Sigmoid colon (tissue), 7 donors: ENCODE data around the gene ABLIM2. TPM values are rescaled to one million over a fixed set of nuclear protein-coding genes. Genes with fewer than 3 reads are reported as not detected.

ENCODE experiments used
- DNase-seq: peaks from one replicate; pipeline ENCODE4 v3.0.0-alpha.2; 2019
- H3K27ac ChIP-seq, 4 donors: fragments of 200-600 bp; sonication (generic); one replicate each; pipeline ENCODE4 v1.5.1; 2016 to 2019; ENCODE audit warnings: mild to moderate bottlenecking in 1 of 4
- H3K27me3 ChIP-seq, 3 donors: fragments of 200-600 bp; sonication (generic); one replicate each; pipeline ENCODE4 v1.5.1; 2019; ENCODE audit warnings: mild to moderate bottlenecking in 1 of 3
- H3K36me3 ChIP-seq, 4 donors: fragments of 200-600 bp; sonication (generic); one replicate each; pipeline ENCODE4 v1.5.1; 2016 to 2019
- H3K4me1 ChIP-seq, 4 donors: fragments of 200-600 bp; sonication (generic); one replicate each; pipeline ENCODE4 v1.5.1; 2017 to 2019
- H3K4me3 ChIP-seq, 4 donors: fragments of 200-600 bp; sonication (generic); one replicate each; pipeline ENCODE4 v1.5.1; 2017 to 2019; ENCODE audit warnings: mild to moderate bottlenecking in 2 of 4, moderate library complexity in 1 of 4
- H3K9me3 ChIP-seq, 4 donors: fragments of 200-600 bp in 3 of 4; sonication (generic) in 3 of 4; one replicate each; pipeline versions ENCODE4 v1.5.1 to v1.6.1; 2013 to 2019
- EP300 ChIP-seq, 4 donors: sonication (generic); formaldehyde crosslinking; IDR thresholded peaks; one replicate each; pipeline ENCODE4 v1.6.1; 2017; ENCODE audit warnings: antibody characterized with exemption in 4 of 4
- POLR2A ChIP-seq, 2 donors: fragments of 450-650 bp; IDR thresholded peaks; one replicate each; pipeline ENCODE4 v1.6.1; 2016; ENCODE audit warnings: antibody characterized with exemption in 2 of 2, mild to moderate bottlenecking in 2 of 2, moderate library complexity in 2 of 2
- POLR2AphosphoS5 ChIP-seq, 4 donors: sonication (generic); formaldehyde crosslinking; IDR thresholded peaks; one replicate each; pipeline ENCODE4 v1.6.1; 2017; ENCODE audit warnings: antibody characterized with exemption in 4 of 4
- WGBS, 2 donors: extraction: QIAGEN DNeasy Blood & Tissue Kit; methylation state at CpG; one replicate each; pipeline ENCODE4 v1.1.7; 2013; 5-methylcytosine and 5-hydroxymethylcytosine counted together
- intact Hi-C: fragments of 100-400 bp; cut with DNase I; formaldehyde crosslinking; loops from one replicate; pipeline ENCODE4 v1.15.1; 2023
- polyA plus RNA-seq, 3 donors: library from polyadenylated mRNA; stranded (reverse); fragments of 200-250 nt; gene quantifications; one replicate each; pipeline ENCODE4 v1.2.3, GENCODE V29; 2013
- total RNA-seq, 4 donors: library from RNA; depleted of rRNA; stranded (reverse); fragments of >200 nt; gene quantifications; one replicate each; pipeline ENCODE4 v1.1.0, GENCODE V29; 2016
- TF ChIP-seq, protein P1 (sequence below), 4 experiments: fragments of 450-650 bp in 3 of 4; fragments of 200-600 bp in 1 of 4; IDR thresholded peaks; one replicate each; pipeline ENCODE4 v1.5.1; 2016 to 2019; ENCODE audit warnings: antibody characterized with exemption in 4 of 4, mild to moderate bottlenecking in 3 of 4, moderate library complexity in 2 of 4
- donor health status: healthy with polysubstance abuse.
- donor health status: Bipolar disorder and iron deficiency.
- donor health status: healthy.

ABLIM2 gene
- total and polyA plus RNA-seq, 7 donors: 3.1 to 15.0 (median 7.4) TPM

DNA sequence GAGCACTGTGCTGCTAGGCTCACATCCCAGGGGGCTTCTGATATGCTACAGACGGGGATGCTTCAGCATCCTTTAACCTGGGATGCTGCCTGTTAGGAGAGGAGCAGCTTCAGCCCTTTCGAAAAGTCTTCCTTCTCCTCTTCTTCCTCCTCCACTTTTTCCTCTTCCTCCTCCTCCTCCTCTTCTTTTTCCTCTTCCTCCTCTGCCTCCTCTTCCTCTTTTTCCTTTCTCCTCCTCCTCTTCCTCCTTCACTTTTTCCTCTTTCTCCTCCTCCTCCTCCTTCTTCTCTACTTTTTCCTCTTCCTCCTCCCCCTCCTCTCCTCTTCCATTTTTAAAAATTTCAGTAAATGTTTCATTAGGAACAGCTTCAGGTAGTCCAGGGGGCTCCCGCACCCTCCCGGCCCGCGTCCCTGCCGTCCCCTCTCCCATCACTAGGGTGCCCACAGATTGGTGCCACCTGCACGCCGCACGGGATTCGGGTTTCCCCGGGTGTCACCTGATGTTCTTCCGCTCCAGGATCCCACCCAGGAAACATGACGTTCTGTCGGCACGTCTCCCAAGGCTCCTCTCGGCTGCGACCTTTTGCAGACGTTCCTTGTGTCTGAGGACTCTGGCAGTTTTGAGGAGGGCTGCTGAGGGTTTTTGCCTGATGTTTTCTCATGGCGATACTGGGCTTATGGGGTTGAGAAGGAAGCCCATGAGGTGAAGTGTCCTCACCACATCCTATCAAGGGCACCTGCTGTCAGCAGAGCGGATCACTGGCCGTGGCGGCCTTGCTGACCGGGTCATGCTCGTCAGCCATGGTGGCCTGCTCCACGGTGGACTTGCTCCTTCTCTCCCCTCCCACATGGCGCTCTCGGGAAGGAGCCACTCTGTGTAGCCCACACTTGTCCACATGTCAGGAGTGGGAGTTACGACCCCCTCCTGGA, 135.6 kb downstream of the ABLIM2 start:
- no peaks in the 10 kb centered on the region for H3K4me1 ChIP-seq
- H3K27ac ChIP-seq: no peak overlapping the region
- TF ChIP-seq EP300 (IDR thresholded peaks at IDR 0.05) (no peak), POLR2AphosphoS5 (IDR thresholded peaks at IDR 0.05) (no peak), POLR2A (IDR thresholded peaks at IDR 0.05) (no peak)
- TF ChIP-seq, protein P1, sequence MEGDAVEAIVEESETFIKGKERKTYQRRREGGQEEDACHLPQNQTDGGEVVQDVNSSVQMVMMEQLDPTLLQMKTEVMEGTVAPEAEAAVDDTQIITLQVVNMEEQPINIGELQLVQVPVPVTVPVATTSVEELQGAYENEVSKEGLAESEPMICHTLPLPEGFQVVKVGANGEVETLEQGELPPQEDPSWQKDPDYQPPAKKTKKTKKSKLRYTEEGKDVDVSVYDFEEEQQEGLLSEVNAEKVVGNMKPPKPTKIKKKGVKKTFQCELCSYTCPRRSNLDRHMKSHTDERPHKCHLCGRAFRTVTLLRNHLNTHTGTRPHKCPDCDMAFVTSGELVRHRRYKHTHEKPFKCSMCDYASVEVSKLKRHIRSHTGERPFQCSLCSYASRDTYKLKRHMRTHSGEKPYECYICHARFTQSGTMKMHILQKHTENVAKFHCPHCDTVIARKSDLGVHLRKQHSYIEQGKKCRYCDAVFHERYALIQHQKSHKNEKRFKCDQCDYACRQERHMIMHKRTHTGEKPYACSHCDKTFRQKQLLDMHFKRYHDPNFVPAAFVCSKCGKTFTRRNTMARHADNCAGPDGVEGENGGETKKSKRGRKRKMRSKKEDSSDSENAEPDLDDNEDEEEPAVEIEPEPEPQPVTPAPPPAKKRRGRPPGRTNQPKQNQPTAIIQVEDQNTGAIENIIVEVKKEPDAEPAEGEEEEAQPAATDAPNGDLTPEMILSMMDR (IDR thresholded peaks at IDR 0.05): no peak
- no peaks in the 10 kb centered on the region for H3K27me3 ChIP-seq
- WGBS, 2 donors: 91 to 92% methylated on average over 29 of the region's 29 CpGs
- intact Hi-C loops: no loop called here
- no peak overlapping the region for H3K4me3 ChIP-seq
- no peaks in the 10 kb centered on the region for H3K36me3 ChIP-seq
- no peak for DNase-seq
- H3K9me3 ChIP-seq: no peaks in the 10 kb centered on the region

DNA sequence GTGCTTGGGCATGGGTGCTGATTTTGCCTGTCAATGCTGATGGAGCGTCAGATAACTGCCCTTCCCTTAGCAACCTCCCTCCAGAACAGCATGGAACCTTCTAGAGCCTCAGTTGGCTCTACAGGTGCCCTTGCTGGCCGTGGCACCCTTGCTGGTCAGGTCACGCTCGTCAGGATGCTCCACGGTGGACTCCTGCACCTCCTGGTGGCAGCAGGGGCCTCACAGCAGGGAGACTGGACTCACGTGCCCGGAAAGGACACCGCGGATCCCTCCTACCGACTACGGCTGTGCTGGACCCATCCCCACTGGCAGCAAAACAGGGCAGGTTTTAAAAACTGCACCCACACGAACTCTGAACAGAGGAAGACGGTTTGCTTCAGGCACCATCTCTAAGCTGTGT, 136.8 kb downstream of the ABLIM2 start:
- WGBS, 2 donors: 80 to 83% methylated on average over 13 of the region's 13 CpGs
- H3K4me3 ChIP-seq: no peak overlapping the region
- DNase-seq: no peak
- no peaks in the 10 kb centered on the region for H3K4me1 ChIP-seq
- intact Hi-C loops: no loop called here
- H3K27ac ChIP-seq: no peak overlapping the region
- TF ChIP-seq POLR2A (IDR thresholded peaks at IDR 0.05) (no peak), EP300 (IDR thresholded peaks at IDR 0.05) (no peak), POLR2AphosphoS5 (IDR thresholded peaks at IDR 0.05) (no peak)
- TF ChIP-seq, protein P1 (IDR thresholded peaks at IDR 0.05): no peak
- H3K27me3 ChIP-seq: no peaks in the 10 kb centered on the region
- no peaks in the 10 kb centered on the region for H3K9me3 ChIP-seq
- no peaks in the 10 kb centered on the region for H3K36me3 ChIP-seq

DNA sequence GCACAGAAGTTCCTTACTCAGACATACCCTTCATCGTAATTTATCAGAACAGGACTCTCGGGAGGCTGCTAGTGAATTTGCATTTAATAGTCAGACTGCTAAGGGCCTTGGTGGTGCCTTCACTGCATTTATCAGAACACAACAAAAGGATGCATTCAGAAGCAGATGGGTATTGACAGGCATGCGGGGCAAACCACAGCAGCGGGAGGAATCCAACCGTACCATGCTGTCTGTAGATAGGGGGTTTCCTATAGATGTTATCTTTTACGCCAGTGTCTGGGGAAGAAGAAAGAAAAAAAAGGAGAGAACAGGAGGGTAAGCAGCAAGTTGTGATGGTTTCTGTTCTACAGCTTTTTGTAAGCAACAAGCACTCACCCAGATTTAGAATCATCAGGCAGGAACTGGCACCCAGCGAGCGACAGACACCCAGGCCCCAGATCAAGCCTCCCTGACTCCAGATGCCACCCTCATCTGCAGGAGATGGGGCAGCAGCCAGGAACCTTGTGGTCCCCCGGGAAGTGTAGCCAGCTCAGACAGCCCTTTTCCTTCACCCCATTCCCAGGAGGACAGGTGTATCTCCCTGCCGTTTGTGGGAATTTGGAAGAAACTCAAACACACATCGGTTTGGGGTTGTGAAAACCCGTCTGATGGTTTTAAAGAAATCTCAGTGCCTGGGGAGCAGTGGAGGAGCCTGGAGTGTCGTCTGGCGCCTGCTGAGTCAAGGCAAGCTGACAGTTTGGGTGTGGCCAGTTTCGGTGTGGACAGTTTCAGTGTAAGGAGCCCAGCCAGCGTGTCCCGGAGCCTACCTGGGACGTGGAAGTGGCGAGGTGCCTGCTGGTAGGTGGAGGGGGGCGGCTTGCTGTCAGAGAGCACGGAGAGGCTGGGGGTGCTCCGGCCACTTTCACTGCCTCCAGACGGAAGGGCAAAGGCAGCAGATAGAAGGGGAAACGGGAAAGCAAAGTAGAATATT, 138.9 kb downstream of the ABLIM2 start:
- H3K27ac ChIP-seq: no peak overlapping the region
- no peak for DNase-seq
- TF ChIP-seq EP300 (IDR thresholded peaks at IDR 0.05) (no peak), POLR2A (IDR thresholded peaks at IDR 0.05) (no peak), POLR2AphosphoS5 (IDR thresholded peaks at IDR 0.05) (no peak)
- TF ChIP-seq, protein P1 (IDR thresholded peaks at IDR 0.05): no peak
- no peaks in the 10 kb centered on the region for H3K27me3 ChIP-seq
- no peaks in the 10 kb centered on the region for H3K9me3 ChIP-seq
- 40 to 63% methylated on average over 24 of the region's 24 CpGs for WGBS, 2 donors
- intact Hi-C loops: no loop called here
- H3K36me3 ChIP-seq: no peaks in the 10 kb centered on the region
- H3K4me3 ChIP-seq: no peak overlapping the region
- no peaks in the 10 kb centered on the region for H3K4me1 ChIP-seq

DNA sequence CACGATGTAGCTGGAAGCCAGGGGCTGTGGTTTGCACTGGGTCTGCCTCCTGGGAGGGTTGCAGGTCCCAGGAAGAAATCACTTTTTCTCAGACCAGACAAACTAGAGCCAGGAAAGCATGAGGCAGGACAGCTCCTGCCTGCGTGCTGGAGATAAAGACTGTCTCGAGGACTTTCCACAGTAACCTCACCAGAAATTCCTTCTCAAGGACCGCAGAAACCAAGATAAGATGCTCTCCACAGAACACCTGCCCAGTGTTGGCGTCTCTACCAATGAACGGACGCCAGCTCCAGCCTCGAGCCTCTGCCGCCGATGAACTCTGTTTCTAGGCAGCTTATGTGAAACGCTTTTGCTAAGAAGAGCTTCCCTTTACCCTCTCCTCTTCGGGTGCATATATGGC, 142.1 kb downstream of the ABLIM2 start:
- H3K4me1 ChIP-seq: no peaks in the 10 kb centered on the region
- TF ChIP-seq POLR2AphosphoS5 (IDR thresholded peaks at IDR 0.05) (no peak), EP300 (IDR thresholded peaks at IDR 0.05) (no peak), POLR2A (IDR thresholded peaks at IDR 0.05) (no peak)
- TF ChIP-seq, protein P1 (IDR thresholded peaks at IDR 0.05): no peak
- intact Hi-C loops: no loop called here
- H3K27ac ChIP-seq: no peak overlapping the region
- no peaks in the 10 kb centered on the region for H3K27me3 ChIP-seq
- H3K36me3 ChIP-seq: no peaks in the 10 kb centered on the region
- H3K9me3 ChIP-seq: no peaks in the 10 kb centered on the region
- no peak for DNase-seq
- H3K4me3 ChIP-seq: no peak overlapping the region
- 80 to 87% methylated on average over 12 of the region's 12 CpGs for WGBS, 2 donors
